ENCODE data around the gene ACOX2.
A peak's percentile ranks its signal among the peaks of the same experiment; 100 is the strongest.

Gene ACOX2

DNA sequence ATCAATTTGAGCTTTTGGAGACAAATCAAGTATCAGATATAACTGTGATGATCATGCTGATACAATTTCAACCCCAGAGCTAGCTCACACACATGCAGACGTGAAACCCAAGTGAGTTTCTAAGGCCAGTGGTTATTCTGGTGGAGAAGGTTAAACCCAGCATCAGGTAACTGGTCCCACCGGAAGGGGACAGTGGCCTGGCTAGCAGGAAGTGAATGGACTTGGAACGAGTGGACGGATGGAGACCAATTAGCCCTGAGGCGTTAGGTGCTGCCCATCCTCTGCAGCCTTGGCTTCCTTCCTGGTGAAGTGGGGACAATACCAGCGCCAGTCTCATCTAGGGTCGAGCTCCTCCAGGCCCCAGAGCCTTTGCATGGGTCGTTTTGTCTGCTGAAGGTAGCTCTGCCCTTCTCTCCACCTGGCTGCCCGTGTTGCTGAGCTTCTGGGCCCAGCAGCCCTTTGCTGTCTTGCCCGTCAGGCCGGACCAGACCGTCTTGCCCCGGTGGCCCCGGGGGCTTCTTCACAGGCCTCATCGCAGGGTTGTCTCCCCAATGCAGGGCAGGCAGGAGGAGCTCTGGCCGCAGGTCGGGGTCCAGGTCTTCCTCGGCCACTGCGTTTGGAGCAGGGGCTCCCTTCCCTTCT is 46.0 kb downstream of the ACOX2 start:
- Histone ChIP-seq H3K4me3 (ENCODE audit: low read depth, low read length) (peak overlapping the region; percentile 39), H3K9me3 (ENCODE audit: control insufficient read depth, low read length) (no peaks in the 10 kb centered on the region), H3K4me2 (ENCODE audit: low read length) (peak overlapping the region; percentile 61), H3K27ac (peak overlapping the region; percentile 73), H3K4me1 (peaks cover 8% of the 10 kb centered on the region), H3K79me2 (peaks cover 2% of the 10 kb centered on the region), H3K27me3 (ENCODE audit: control insufficient read depth, insufficient read depth, low read length) (no peaks in the 10 kb centered on the region), H2AFZ (peak overlapping the region; percentile 97), H3K9ac (no peak overlapping the region), H3K36me3 (ENCODE audit: control insufficient read depth, insufficient read depth, low read length) (no peaks in the 10 kb centered on the region)
- TF ChIP-seq, protein P1, sequence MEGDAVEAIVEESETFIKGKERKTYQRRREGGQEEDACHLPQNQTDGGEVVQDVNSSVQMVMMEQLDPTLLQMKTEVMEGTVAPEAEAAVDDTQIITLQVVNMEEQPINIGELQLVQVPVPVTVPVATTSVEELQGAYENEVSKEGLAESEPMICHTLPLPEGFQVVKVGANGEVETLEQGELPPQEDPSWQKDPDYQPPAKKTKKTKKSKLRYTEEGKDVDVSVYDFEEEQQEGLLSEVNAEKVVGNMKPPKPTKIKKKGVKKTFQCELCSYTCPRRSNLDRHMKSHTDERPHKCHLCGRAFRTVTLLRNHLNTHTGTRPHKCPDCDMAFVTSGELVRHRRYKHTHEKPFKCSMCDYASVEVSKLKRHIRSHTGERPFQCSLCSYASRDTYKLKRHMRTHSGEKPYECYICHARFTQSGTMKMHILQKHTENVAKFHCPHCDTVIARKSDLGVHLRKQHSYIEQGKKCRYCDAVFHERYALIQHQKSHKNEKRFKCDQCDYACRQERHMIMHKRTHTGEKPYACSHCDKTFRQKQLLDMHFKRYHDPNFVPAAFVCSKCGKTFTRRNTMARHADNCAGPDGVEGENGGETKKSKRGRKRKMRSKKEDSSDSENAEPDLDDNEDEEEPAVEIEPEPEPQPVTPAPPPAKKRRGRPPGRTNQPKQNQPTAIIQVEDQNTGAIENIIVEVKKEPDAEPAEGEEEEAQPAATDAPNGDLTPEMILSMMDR (IDR thresholded peaks at IDR 0.05), result no peak

DNA sequence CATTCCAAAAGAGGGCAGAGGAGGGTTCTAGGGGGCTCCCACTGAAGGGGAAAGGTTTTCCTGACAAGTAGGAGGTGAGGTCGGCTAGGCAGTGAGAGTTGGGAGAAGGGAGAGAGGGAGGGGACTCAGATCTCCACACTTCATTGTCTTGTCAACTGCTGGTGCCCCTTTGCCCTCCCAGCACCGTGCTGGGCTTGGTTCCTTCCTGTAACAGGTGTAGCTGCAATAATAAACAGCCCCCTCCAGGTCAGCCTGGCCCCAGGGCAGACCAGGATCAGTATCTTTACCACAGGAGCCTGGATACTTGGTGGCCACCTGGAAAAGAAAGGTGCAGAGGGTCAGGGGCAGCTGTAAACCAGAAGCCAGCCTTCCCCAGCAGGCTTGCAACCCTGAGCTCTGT is 48.0 kb downstream of the ACOX2 start:
- no peaks in the 10 kb centered on the region for H3K36me3 ChIP-seq (ENCODE audit: control insufficient read depth, insufficient read depth, low read length)
- no peaks in the 10 kb centered on the region for H3K27me3 ChIP-seq (ENCODE audit: control insufficient read depth, insufficient read depth, low read length)
- H3K9me3 ChIP-seq (ENCODE audit: control insufficient read depth, low read length), result no peaks in the 10 kb centered on the region
- no peak overlapping the region for H3K27ac ChIP-seq
- peaks cover 8% of the 10 kb centered on the region for H3K4me1 ChIP-seq
- H3K9ac ChIP-seq, result no peak overlapping the region
- H3K4me2 ChIP-seq (ENCODE audit: low read length), result no peak overlapping the region
- H2AFZ ChIP-seq, result no peak overlapping the region
- TF ChIP-seq, protein P1 (IDR thresholded peaks at IDR 0.05), result no peak
- no peaks in the 10 kb centered on the region for H3K79me2 ChIP-seq
- H3K4me3 ChIP-seq (ENCODE audit: low read depth, low read length), result no peak overlapping the region

GRCh38 chr3:58487140-58487886 is 49.7 kb downstream of the ACOX2 start:
- TF ChIP-seq, protein P1 (IDR thresholded peaks at IDR 0.05), result no peak
- no peaks in the 10 kb centered on the region for H3K4me1 ChIP-seq
- no peaks in the 10 kb centered on the region for H3K79me2 ChIP-seq
- no peak overlapping the region for H3K4me3 ChIP-seq (ENCODE audit: low read depth, low read length)
- H2AFZ ChIP-seq, result no peak overlapping the region
- no peak overlapping the region for H3K4me2 ChIP-seq (ENCODE audit: low read length)
- no peaks in the 10 kb centered on the region for H3K27me3 ChIP-seq (ENCODE audit: control insufficient read depth, insufficient read depth, low read length)
- no peaks in the 10 kb centered on the region for H3K36me3 ChIP-seq (ENCODE audit: control insufficient read depth, insufficient read depth, low read length)
- H3K9ac ChIP-seq, result no peak overlapping the region
- no peak overlapping the region for H3K27ac ChIP-seq
- H3K9me3 ChIP-seq (ENCODE audit: control insufficient read depth, low read length), result no peaks in the 10 kb centered on the region

GRCh38 chr3:58485801-58486435 is 51.1 kb downstream of the ACOX2 start:
- no peak overlapping the region for H3K27ac ChIP-seq
- no peak overlapping the region for H3K4me3 ChIP-seq (ENCODE audit: low read depth, low read length)

More at GRCh38 chr3:58485801-58486435, 51.1 kb downstream of the ACOX2 start:
- H3K36me3 ChIP-seq (ENCODE audit: control insufficient read depth, insufficient read depth, low read length), result no peaks in the 10 kb centered on the region
- TF ChIP-seq, protein P1 (IDR thresholded peaks at IDR 0.05), result no peak
- no peaks in the 10 kb centered on the region for H3K79me2 ChIP-seq
- H3K9me3 ChIP-seq (ENCODE audit: control insufficient read depth, low read length), result no peaks in the 10 kb centered on the region
- no peaks in the 10 kb centered on the region for H3K27me3 ChIP-seq (ENCODE audit: control insufficient read depth, insufficient read depth, low read length)
- no peak overlapping the region for H3K9ac ChIP-seq
- no peaks in the 10 kb centered on the region for H3K4me1 ChIP-seq
- H2AFZ ChIP-seq, result no peak overlapping the region
- no peak overlapping the region for H3K4me2 ChIP-seq (ENCODE audit: low read length)

Data from parathyroid adenoma (tissue), 2 donors.